CD4-positive, alpha-beta T cell treated with Interleukin-4 for 1 hour (primary cell): Measurements from ENCODE around the gene PRDM5.
A peak's percentile ranks its signal among the peaks of the same experiment; 100 is the strongest.

ENCODE experiments used
- DNase-seq, 2 donors: peaks; one replicate each; pipeline ENCODE4 v3.0.0-alpha.2; 2020 to 2022

The PRDM5 gene

GRCh38 chr4:120922381-120923206 lies at the start of gene PRDM5:
Gene PRDM5 (minus strand): TSS chr4:120922726. CDS start chr4:120922608, 118 bp downstream.
- DNase-seq, result peak in 1 of 2 donors; percentile 28

GRCh38 chr4:120971884-120972283 lies 49.4 kb upstream of the PRDM5 start:
- DNase-seq, result no peak

- DNase-seq, result no peak
These were observed 43.4 kb upstream of the PRDM5 start for GRCh38 chr4:120965938-120966337.

DNA sequence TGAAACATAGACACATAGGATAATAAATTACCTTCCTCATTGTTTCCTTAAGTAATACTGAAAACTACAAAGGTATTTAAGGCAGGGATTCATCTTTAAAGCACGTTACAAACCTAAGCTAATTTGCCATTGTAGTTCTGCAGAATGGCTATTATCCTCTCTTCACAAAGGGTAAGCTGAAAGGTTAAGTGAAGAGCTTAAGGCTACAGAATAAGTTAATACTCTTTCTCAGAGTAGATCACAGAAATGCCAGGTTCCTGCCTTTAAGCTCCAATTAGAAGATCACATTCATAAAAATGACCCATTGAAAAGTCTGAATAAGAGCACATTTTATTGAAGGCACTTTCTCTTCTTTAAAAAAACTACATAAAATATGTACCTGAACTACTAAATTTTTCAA lies 42.1 kb upstream of the PRDM5 start:
- no peak for DNase-seq

DNA sequence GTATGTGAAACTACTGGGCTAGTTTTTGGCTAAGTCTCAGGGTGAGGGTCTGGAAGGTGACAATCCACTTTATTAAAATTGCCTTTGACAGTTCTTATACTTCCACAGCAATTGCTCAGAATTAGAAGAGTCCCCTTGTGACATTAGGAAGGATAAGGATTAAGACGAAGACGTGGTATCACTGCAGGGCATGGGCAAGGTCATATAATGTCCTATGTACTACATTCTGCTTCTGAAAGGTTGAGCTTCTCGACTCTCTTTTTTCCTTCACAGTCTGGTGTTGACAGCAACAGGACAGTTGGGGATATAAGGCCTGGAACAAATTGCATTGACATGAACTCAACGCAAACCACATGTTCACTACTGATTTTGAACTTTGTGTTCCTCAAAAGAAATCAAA lies 40.9 kb upstream of the PRDM5 start:
- no peak for DNase-seq

GRCh38 chr4:120960656-120961267 lies 38.2 kb upstream of the PRDM5 start:
- DNase-seq, result no peak

GRCh38 chr4:120948382-120948781 lies 25.9 kb upstream of the PRDM5 start:
- DNase-seq, result no peak

DNA sequence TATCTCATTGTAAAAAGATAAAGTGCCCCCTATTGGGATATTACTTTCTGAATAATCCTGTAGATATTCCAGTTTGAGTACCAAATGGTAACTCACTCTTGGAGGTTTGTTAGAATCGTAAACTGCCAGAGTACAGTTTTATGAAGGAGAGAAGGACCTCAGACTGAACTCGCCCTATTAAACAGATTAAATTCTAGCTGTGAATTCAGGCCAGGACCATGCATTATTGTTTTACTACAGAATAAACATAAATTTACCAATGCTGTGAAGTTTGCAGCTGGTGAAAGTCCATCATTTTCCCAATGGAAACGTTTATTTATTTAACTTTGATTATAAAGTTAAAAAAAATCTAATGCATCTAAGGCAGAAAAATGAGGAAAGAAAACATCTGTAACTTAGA lies 20.2 kb upstream of the PRDM5 start:
- DNase-seq, result no peak

DNA sequence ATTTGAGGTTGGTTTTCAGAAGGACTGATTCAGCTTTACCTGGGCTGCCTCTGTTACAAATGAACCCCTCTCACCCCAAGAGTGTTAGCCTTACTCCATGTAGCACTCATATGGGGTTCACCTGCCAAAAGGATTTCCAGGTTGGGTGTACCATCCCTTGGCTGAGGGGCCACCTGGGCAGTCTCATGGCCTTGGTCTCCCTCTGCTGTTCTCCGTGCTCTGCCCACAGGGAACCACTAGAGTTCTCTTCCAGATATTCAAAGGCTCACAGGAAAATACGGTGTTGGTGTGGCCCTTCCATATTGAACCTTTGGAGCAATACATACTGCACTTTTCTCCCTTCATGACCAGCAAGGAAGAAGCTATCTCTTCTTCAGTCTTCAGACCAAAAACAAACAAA lies 18.0 kb upstream of the PRDM5 start:
- no peak for DNase-seq

DNA sequence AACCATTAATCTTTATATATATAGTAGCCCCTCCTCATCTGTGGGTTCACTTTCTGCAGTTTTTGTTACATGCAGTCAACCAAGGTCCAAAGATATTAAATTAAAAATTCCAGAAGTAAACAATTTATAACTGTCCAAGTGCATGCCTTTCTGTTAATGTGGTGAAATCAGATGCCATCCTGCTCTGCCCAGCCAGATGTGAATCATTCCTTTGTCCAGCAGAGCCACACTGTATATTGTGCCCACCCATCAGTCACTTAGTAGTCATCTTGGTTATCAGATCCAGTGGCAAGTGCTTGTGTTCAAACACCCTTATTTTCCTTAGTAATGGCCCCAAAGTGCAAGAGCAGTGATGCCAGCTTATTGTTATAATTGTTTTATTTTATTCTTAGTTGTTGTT lies 17.2 kb upstream of the PRDM5 start:
- no peak for DNase-seq

DNA sequence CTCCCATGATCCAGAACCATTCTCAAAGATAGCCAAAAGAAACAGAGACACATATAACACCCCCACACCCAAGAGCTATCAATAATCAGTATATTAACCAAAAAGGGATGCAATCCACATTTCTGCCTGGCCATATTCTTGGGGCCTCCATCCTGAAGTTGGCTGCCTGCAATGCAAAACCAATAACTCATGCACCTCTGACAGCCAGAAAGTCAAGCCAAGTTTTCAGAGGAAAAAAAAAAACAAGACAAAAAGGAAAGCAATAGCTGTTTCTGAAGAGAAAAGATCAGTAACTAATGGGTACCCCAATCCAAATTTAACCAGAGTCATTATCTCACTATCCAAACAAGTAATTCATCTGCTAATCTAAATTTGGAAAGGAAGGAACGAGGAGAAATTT lies 7.3 kb upstream of the PRDM5 start:
- no peak for DNase-seq

- DNase-seq, result no peak
These were observed 5.4 kb upstream of the PRDM5 start for GRCh38 chr4:120927801-120928409.

GRCh38 chr4:120926358-120927025 lies 4.0 kb upstream of the PRDM5 start:
- DNase-seq, result no peak

GRCh38 chr4:120924931-120925330 lies 2.4 kb upstream of the PRDM5 start:
- DNase-seq, result no peak

DNA sequence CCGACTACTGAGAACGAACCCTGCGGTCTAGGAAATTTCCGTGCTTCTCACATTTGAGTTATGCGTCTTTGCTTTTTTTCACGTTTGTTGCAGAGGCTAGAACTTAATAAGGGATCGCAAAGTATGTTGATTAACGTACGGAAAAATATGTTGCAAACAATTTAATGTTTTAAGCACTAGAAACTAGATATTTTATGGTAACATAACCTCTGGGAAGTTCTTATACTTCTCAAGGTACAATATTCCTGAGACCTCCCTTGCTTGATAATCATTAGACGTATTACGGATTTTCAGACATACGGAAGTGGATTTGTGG lies 639 bp upstream of the PRDM5 start:
- no peak for DNase-seq

GRCh38 chr4:120921456-120922380 lies 808 bp downstream of the PRDM5 start:
- peak; percentile 20 to 23 for DNase-seq

- no peak for DNase-seq
These were observed 1.9 kb downstream of the PRDM5 start for GRCh38 chr4:120920666-120921065.

- no peak for DNase-seq
These were observed 3.2 kb downstream of the PRDM5 start for GRCh38 chr4:120919358-120919757.

GRCh38 chr4:120918788-120919187 lies 3.7 kb downstream of the PRDM5 start:
- no peak for DNase-seq

GRCh38 chr4:120918092-120918491 lies 4.4 kb downstream of the PRDM5 start:
- no peak for DNase-seq

GRCh38 chr4:120916937-120917336 lies 5.6 kb downstream of the PRDM5 start:
- DNase-seq, result no peak

DNA sequence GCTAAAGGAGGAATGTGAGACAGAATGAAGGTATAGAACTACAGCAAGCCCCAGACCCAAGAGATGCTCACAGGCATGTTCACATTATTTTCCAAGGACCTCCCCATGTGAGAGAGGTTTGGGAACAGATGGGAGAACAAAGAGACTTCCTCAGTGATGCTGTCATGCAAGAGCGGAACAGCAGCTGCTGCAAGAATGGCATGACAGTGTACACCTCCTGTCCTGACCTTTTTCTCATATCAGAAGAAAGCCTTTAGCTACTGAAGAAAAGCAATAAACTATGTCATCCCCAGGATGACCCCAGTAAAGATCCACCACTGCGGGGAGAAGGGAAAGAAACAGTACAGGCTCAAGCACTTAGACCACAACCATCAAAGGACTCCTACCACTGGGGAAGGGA lies 7.2 kb downstream of the PRDM5 start:
- no peak for DNase-seq

GRCh38 chr4:120903419-120903818 lies 19.1 kb downstream of the PRDM5 start:
- no peak for DNase-seq
